Aorta (tissue), 5 donors: Measurements from ENCODE around the gene PTBP3. TPM values are rescaled to one million over a fixed set of nuclear protein-coding genes. Genes with fewer than 3 reads are reported as not detected.
"Not testable (repeated sequence)": the region's sequence is repeated elsewhere in the genome, so short reads cannot be mapped to it uniquely, and the experiment has no call there.

ENCODE experiments used
- ATAC-seq: fragments of 200-7000 bp; cut with Tn5 transposase; one replicate; pipeline ENCODE4 v1.9.1; 2022; ENCODE audit warnings: moderate library complexity; ENCODE audit not compliant: low FRiP score
- DNase-seq, 2 donors: peaks; one replicate each; pipeline ENCODE4 v3.0.0-alpha.2; 2020
- H3K27ac ChIP-seq, 2 donors: one replicate each; pipeline ENCODE4 v1.5.1; 2013; ENCODE audit warnings: low read length in 2 of 2, mild to moderate bottlenecking in 2 of 2, moderate library complexity in 2 of 2, control low read depth in 1 of 2, inconsistent platforms in 1 of 2, low read depth in 1 of 2
- H3K27me3 ChIP-seq, 2 donors: one replicate each; pipeline ENCODE4 v1.6.1; 2013; ENCODE audit warnings: control low read depth in 1 of 2, low read length in 1 of 2, mild to moderate bottlenecking in 1 of 2, moderate library complexity in 1 of 2; ENCODE audit not compliant: insufficient read depth in 2 of 2, control insufficient read depth in 1 of 2
- H3K36me3 ChIP-seq, 2 donors: one replicate each; pipeline ENCODE4 v1.6.1; 2013; ENCODE audit warnings: control low read depth in 1 of 2, low read length in 1 of 2, mild to moderate bottlenecking in 1 of 2; ENCODE audit not compliant: insufficient read depth in 2 of 2, control insufficient read depth in 1 of 2
- H3K4me1 ChIP-seq, 2 donors: one replicate each; pipeline ENCODE4 v1.6.1; 2013; ENCODE audit warnings: low read length in 2 of 2, control low read depth in 1 of 2, mild to moderate bottlenecking in 1 of 2, moderate library complexity in 1 of 2; ENCODE audit not compliant: insufficient read depth in 2 of 2, control insufficient read depth in 1 of 2
- H3K4me3 ChIP-seq, 2 donors: one replicate each; pipeline ENCODE4 v1.5.1; 2013; ENCODE audit warnings: low read length in 2 of 2, control low read depth in 1 of 2, mild to moderate bottlenecking in 1 of 2
- H3K9me3 ChIP-seq: one replicate; pipeline ENCODE4 v1.6.1; 2013; ENCODE audit warnings: mild to moderate bottlenecking, low read length; ENCODE audit not compliant: control insufficient read depth
- WGBS, 2 donors: extraction: QIAGEN DNeasy Blood & Tissue Kit; methylation state at CpG; one replicate each; pipeline ENCODE4 v1.1.7; 2013; 5-methylcytosine and 5-hydroxymethylcytosine counted together
- intact Hi-C, 2 donors: fragments of 100-400 bp; cut with DNase I; formaldehyde crosslinking; loops; one replicate each; pipeline versions ENCODE4 v1.14.2 to v1.15.0; 2022
- polyA plus RNA-seq, 2 donors: library from polyadenylated mRNA; stranded (reverse); fragments of 200-250 nt; gene quantifications; one replicate each; pipeline ENCODE4 v1.2.3, GENCODE V29; 2013
- total RNA-seq, 2 donors: library from RNA; stranded (reverse); fragmentation: NEBNext Ultra II Directional; extraction: Animal tissue kit (Norgen Biotek cat#: 25700); gene quantifications; one replicate each; pipeline ENCODE4 v1.2.1, GENCODE V29; 2021
- donor health status: healthy with polysubstance abuse.
- donor health status: Bipolar disorder and iron deficiency.
- donor health status: DM: no; HTN: no; CAD: no.
- donor health status: DM: no; HTN: no; CAD: no.
- donor health status: DM: yes; HTN: yes; CAD: no.

The PTBP3 gene
- total and polyA plus RNA-seq, 4 donors, result 5.2 to 74.1 (median 26.3) TPM

- WGBS, 2 donors, result 6 to 15% methylated on average over 27 of the region's 27 CpGs
- intact Hi-C loops, result loop anchor here in 1 of 2 donors (2.0 to 10.0 kb wide), 2 partner anchors 108 to 336 kb away; partner anchors contain the start of genes INIP and KIAA1958
- ATAC-seq (no peak), DNase-seq (peak in 1 of 2 donors; percentile 36)
- H3K27me3 ChIP-seq, result no peaks in the 10 kb centered on the region
- H3K27ac ChIP-seq, result peak overlapping the region; percentile 43 to 45
- H3K9me3 ChIP-seq, result no peaks in the 10 kb centered on the region
- peak overlapping the region; percentile 55 to 64 for H3K4me3 ChIP-seq
- peaks cover 0 to 3% of the 10 kb centered on the region in 2 donors for H3K4me1 ChIP-seq
- no peaks in the 10 kb centered on the region for H3K36me3 ChIP-seq
Observed at GRCh38 chr9:112378328-112379176, 45.1 kb upstream of the PTBP3 start.

GRCh38 chr9:112377684-112378327 lies 44.4 kb upstream of the PTBP3 start:
- DNase-seq (no peak), ATAC-seq (no peak)
- Histone ChIP-seq H3K4me3 (peak overlapping the region; percentile 55 to 64), H3K4me1 (peaks cover 0 to 3% of the 10 kb centered on the region in 2 donors), H3K27ac (no peak overlapping the region), H3K9me3 (no peaks in the 10 kb centered on the region), H3K36me3 (no peaks in the 10 kb centered on the region), H3K27me3 (no peaks in the 10 kb centered on the region)
- intact Hi-C loops, result loop anchor here in 1 of 2 donors (2.0 to 10.0 kb wide), 2 partner anchors 109 to 337 kb away; partner anchors contain the start of genes INIP and KIAA1958
- WGBS, 2 donors, result 39 to 49% methylated on average over 1 of the region's 1 CpG

- ATAC-seq (no peak), DNase-seq (no peak)
- Histone ChIP-seq H3K27me3 (no peaks in the 10 kb centered on the region), H3K4me1 (peaks cover 0 to 3% of the 10 kb centered on the region in 2 donors), H3K4me3 (no peak overlapping the region), H3K36me3 (no peaks in the 10 kb centered on the region), H3K9me3 (no peaks in the 10 kb centered on the region), H3K27ac (no peak overlapping the region)
- intact Hi-C loops, result loop anchor here in 1 of 2 donors (10.0 kb wide), 1 partner anchor 338 kb away; the partner anchor contains the start of gene INIP
- WGBS, 2 donors, result 48 to 57% methylated on average over 2 of the region's 2 CpGs
Observed at GRCh38 chr9:112377087-112377486, 43.7 kb upstream of the PTBP3 start.

- H3K27me3 ChIP-seq, result no peaks in the 10 kb centered on the region
- DNase-seq, result no peak
- no peaks in the 10 kb centered on the region for H3K36me3 ChIP-seq
- 95 to 96% methylated on average over 5 of the region's 5 CpGs for WGBS, 2 donors
- no peak for ATAC-seq
- H3K27ac ChIP-seq, result no peak overlapping the region
- H3K4me3 ChIP-seq, result no peak overlapping the region
- intact Hi-C loops, result loop anchor here in 1 of 2 donors (10.0 kb wide), 1 partner anchor 339 kb away; the partner anchor contains the start of gene INIP
- H3K4me1 ChIP-seq, result no peaks in the 10 kb centered on the region
- H3K9me3 ChIP-seq, result peaks cover 2% of the 10 kb centered on the region
Observed at GRCh38 chr9:112375361-112375760, 41.9 kb upstream of the PTBP3 start.

GRCh38 chr9:112374232-112374631 lies 40.8 kb upstream of the PTBP3 start:
- intact Hi-C loops, result loop anchor here in 1 of 2 donors (10.0 kb wide), 1 partner anchor 341 kb away; the partner anchor contains the start of gene INIP
- 96 to 98% methylated on average over 2 of the region's 2 CpGs for WGBS, 2 donors
- H3K36me3 ChIP-seq, DNase-seq, H3K27ac ChIP-seq, H3K27me3 ChIP-seq, H3K4me3 ChIP-seq, H3K9me3 ChIP-seq, ATAC-seq, H3K4me1 ChIP-seq: not testable (repeated sequence)

- H3K36me3 ChIP-seq, ATAC-seq, H3K27ac ChIP-seq, H3K4me3 ChIP-seq, H3K27me3 ChIP-seq, H3K4me1 ChIP-seq, DNase-seq, H3K9me3 ChIP-seq: not testable (repeated sequence)
- 95% methylated on average over 2 of the region's 2 CpGs for WGBS, 2 donors
- intact Hi-C loops, result loop anchor here in 1 of 2 donors (10.0 kb wide), 1 partner anchor 341 kb away; the partner anchor contains the start of gene INIP
Observed at GRCh38 chr9:112373666-112374065, 40.2 kb upstream of the PTBP3 start.

- Histone ChIP-seq H3K27ac (no peak overlapping the region), H3K36me3 (no peaks in the 10 kb centered on the region), H3K4me1 (no peaks in the 10 kb centered on the region), H3K9me3 (peaks cover 2% of the 10 kb centered on the region), H3K27me3 (no peaks in the 10 kb centered on the region), H3K4me3 (no peak overlapping the region)
- ATAC-seq (no peak), DNase-seq (no peak)
- 50 to 97% methylated on average over 1 of the region's 1 CpG for WGBS, 2 donors
- intact Hi-C loops, result loop anchor here in 1 of 2 donors (10.0 kb wide), 1 partner anchor 344 kb away; the partner anchor contains the start of gene INIP
Observed at GRCh38 chr9:112371060-112371459, 37.6 kb upstream of the PTBP3 start.

- intact Hi-C loops, result loop anchor here in 1 of 2 donors (10.0 kb wide), 1 partner anchor 345 kb away; the partner anchor contains the start of gene INIP
- Histone ChIP-seq H3K4me3 (no peak overlapping the region), H3K27me3 (no peaks in the 10 kb centered on the region), H3K36me3 (no peaks in the 10 kb centered on the region), H3K4me1 (no peaks in the 10 kb centered on the region), H3K27ac (no peak overlapping the region), H3K9me3 (peaks cover 2% of the 10 kb centered on the region)
- no peak for ATAC-seq
- 88 to 92% methylated on average over 1 of the region's 1 CpG for WGBS, 2 donors
- no peak for DNase-seq
Observed at GRCh38 chr9:112369817-112370216, 36.4 kb upstream of the PTBP3 start.
